ENCODE results near the gene KIF5C.

The KIF5C gene

DNA sequence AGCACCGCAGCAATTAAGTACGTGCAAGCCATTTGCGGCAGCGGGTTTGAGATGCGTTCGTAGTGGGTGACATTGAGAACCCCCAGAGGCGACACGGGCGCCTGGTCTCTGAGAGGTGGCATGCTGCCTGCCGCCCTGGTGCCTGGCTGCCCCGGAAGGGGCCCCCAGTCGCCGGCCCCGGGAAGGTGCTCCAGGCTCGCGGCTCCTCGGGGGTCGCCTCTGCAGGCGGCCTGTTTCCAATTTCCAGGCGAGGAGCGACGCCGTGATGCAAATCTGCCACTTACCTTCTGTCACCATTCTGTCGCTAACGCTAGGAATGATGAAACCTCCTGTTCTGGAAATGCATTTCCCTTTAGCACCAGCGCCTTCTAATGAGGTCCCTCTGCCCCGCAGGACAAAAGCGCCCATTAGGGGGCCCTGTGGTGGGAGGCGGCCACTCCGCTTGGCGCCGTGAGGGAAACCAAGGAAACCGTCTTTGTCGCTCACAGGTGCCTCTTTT, 13.0 kb downstream of the KIF5C start:
- DNase-seq (ENCODE audit: low read depth): no peak

DNA sequence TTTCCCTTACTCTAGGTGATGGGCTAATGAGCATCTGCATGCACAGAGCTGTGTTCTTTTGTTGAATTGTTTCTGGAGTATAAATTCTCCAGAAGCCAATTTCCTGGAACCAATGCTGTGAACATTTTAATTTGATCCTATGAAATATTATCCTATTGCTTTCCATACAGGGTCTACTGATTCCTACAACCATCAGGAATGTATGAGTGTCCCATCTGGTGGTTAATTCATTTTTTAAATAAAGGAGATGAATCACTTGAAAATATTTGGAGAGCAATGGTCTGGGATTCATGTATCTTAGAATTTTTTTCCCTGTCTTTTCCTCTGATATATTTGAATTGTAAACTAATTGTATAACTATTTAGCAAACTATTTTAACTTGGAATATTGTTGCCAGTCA, 14.0 kb downstream of the KIF5C start:
- no peak for DNase-seq (ENCODE audit: low read depth)

- no peak for DNase-seq (ENCODE audit: low read depth)
Measured at GRCh38 chr2:148893906-148894305, 18.9 kb downstream of the KIF5C start.

DNA sequence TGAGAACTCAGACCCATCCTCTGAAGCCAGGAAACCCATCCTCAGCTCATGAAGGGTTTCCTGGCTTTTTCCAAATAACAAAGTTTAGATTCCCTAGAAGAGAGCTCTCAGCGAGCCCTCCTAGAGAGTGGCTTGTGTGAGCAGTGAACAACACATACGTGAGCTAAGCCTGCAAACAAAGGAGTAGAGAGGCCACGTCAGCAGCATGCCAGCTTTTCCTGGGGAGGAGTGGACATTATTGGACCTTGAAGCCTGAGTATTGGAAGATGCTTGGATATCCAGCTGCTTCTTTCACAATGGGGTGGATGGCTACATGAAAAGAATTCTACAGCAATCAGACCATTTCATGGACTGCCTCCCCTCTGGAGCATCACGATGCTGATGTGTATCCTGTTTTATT, 21.1 kb downstream of the KIF5C start:
- DNase-seq (ENCODE audit: low read depth): no peak

DNA sequence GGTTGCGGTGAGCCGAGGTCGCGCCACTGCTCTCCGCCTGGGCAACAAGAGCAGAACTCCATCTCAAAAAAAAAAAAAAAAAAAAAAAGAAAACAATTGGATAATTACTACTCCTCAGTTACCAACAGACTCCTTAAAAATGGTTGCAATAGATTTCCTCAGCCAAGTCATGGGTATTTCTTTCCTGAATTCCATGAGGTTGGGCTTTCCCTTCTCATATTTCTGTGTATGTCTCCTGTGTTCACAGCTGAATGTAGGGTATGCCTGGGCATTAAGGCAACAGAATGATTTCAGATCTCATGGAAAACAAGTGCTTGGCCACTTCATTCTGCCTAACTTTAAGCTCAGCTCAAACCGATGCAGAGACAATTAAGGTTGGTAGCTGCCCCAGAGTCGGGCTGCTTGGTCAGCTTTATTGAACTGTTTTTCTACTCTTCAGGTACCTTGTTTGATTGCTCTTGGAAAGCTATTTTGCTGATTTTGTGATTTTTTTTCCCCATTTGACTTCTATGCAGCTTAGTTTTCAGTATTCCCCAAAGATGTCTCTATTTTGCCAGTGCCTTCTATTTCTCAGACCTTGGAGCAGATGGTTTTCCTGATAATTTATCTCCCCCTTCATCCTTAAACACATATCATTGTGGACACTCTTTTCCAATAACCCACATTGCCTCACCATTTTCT, 24.8 kb downstream of the KIF5C start:
- no peak for DNase-seq (ENCODE audit: low read depth)

DNA sequence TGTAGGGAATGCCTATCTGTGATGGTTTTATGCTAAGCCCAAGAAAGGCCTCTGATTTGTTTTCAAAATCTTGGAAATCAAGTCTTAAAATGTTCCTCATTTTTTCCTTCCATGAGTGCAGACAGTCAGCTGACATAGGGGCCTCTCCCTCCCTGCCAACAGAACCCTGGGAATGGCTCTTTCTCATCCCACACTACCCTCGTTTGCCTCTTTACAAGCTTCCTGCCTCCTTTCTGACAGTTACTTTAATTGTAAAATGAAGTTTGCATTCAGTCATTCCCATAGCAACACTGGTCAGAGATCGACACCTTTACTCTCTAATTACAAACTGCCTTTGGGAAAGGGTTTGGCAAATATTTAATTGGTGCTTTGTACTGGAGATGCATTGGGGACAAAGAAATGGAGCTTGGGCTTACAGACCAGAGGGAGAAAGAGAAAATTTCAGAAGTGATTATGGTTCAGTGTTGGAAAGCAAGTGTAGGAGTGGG, 25.4 kb downstream of the KIF5C start:
- no peak for DNase-seq (ENCODE audit: low read depth)

- DNase-seq (ENCODE audit: low read depth): no peak
Measured at GRCh38 chr2:148901142-148901541, 26.1 kb downstream of the KIF5C start.

GRCh38 chr2:148902798-148903197, 27.8 kb downstream of the KIF5C start:
- no peak for DNase-seq (ENCODE audit: low read depth)

- no peak for DNase-seq (ENCODE audit: low read depth)
Measured at GRCh38 chr2:148903294-148903693, 28.3 kb downstream of the KIF5C start.

GRCh38 chr2:148903979-148904378, 29.0 kb downstream of the KIF5C start:
- DNase-seq (ENCODE audit: low read depth): no peak

GRCh38 chr2:148906124-148906523, 31.1 kb downstream of the KIF5C start:
- DNase-seq (ENCODE audit: low read depth): no peak

DNA sequence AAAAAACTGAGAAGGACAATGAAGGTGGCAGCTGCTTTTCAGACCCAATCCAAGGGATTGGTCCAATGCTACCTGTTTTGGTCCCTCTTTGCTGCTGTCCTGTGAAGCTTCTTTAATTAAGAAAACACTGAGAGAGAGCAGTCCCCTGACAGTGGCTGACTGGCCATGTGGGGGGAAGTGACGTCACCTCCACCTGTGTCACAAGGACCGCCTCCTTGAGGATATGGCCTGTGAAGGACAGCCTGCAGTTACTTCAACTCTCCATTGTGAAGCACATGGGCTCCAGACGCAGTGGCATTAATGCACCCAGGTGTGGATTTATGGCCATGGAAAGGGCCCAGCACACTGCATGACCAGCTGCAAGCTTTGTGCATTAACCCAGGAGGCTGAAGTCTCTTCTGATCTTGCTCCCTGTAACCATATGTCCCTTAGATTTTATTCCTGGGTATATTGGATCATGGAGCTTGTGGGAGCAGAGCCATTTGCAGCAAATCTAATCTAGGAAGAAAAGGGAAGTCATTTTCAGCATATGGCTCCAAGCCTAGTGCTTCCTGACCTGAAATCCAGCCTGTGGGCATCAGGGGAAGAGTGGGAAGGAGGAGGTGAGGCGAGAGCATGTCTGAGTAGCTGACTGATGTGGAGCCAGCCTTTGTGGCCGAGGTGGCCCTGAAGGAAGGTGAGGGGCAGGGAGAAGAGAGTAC, 32.2 kb downstream of the KIF5C start:
- no peak for DNase-seq (ENCODE audit: low read depth)

GRCh38 chr2:148909114-148909513, 34.1 kb downstream of the KIF5C start:
- no peak for DNase-seq (ENCODE audit: low read depth)

DNA sequence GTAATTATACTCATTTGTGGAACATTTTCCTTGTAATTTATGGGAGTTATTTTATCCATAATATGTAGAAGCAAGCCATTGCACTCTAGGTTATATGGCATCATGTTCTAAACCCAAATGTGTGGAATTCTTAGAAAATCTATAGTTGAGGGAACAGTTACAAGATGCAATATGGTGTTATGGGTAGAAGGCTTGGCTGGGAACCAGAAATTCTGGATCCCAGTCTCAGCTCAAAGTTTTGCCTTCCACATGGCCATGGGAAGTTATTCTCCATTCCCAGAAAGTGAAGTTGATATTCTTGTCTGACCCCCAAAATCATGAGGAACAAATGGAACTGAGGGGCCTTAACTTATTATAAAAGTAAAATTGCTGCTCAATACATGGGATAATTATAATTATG, 38.0 kb downstream of the KIF5C start:
- DNase-seq (ENCODE audit: low read depth): no peak

GRCh38 chr2:148913492-148913891, 38.5 kb downstream of the KIF5C start:
- no peak for DNase-seq (ENCODE audit: low read depth)

DNA sequence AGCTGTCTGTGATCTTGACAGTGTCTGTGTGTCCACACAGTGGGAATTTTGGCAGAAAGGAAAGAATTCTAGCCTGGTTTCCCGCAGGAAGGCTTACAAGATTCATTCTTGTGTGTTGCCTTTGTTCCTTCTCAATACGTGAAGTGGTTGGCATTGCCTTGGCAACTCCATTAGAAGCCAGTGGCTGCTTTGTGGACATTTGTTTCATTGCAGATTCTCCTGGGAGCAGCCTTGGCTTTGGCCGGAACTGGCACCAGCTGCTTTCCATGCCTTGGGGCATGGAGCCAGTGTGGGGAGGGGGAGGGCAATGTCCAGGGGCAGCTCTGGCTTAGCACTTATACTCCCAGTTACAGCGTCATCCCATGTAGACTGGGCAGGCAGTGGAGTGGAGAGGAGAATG, 39.4 kb downstream of the KIF5C start:
- DNase-seq (ENCODE audit: low read depth): no peak

- no peak for DNase-seq (ENCODE audit: low read depth)
Measured at GRCh38 chr2:148917431-148917830, 42.4 kb downstream of the KIF5C start.

- DNase-seq (ENCODE audit: low read depth): no peak
Measured at GRCh38 chr2:148918554-148918953, 43.5 kb downstream of the KIF5C start.

DNA sequence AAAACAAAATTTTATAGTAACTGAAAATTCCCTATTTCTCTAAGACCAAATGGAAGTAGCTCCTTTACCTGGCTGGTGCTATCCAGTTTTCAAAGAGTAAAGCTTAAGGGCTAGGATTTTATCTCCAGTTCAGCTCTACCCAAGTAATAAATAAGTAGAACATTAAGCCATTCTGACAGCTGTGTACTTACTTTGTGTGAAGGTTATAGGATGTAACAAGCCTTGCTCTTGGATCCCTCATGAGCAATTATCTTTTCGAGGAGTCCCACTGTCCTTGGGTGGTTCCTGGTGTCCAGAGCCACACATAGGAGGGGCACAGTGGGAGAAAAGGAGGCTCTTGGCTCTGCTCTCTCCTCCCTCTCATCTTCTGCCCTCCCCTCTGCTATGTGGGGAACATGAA, 45.5 kb downstream of the KIF5C start:
- no peak for DNase-seq (ENCODE audit: low read depth)

DNA sequence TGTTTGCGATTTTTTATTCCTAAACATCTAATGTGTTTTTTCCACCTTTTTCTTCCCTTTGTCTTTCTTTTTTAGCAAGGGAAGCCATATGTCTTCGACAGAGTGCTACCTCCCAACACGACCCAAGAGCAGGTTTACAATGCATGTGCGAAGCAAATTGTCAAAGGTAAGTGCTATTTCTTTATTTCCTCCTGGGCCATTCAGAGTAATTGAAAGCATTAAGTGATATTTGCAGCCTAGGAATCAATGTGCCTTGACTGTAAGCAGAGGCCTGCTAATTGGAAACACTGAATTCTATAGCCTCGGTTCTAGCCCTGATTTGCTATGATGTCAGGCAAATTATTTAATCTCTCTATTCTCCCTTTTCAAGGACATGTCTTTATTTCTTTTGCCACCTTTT, 47.0 kb downstream of the KIF5C start:
- no peak for DNase-seq (ENCODE audit: low read depth)

DNA sequence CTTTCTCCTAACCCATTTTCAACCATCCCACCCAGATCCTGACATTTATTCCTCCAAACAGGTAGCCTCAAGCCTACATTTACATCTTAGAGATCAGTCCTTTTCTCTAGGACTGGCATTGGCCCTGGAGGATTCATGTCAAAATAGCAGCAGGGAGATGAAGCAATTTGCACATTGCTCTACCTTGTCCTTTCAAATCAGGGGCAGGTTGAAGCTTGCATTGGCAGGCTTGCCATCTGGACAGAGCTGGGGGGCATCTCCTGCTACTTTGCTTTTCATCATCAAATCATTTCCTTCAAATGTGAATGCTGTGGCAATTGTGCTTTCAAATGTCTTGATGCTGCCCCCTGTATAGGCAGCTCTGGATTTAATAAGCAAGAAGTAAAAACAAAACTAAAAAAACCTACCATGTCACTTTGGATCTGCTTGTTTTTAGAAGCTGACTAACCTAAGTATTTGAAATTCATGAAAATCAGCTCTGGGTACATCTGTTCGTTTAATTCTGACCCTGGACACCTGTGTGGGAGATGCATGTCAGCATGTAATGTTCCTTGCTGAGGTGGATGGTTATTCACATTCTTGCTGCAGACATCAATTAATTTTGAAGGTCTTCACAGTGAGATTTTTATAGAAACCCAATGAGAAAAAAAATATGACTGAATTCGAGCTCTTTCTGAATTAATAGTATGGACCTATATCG, 47.9 kb downstream of the KIF5C start:
- no peak for DNase-seq (ENCODE audit: low read depth)

GRCh38 chr2:148924514-148925178, 49.6 kb downstream of the KIF5C start:
- DNase-seq (ENCODE audit: low read depth): no peak

Data from GM04504 (cell line).